GM23338 (cell line): ENCODE measurements around the gene TMEM209.

Experiments used
- CREB1 ChIP-seq: fragments of 250-450 bp; sonication (Bioruptor Pico); IDR thresholded peaks from 2 replicates; pipeline ENCODE4 v1.5.0; 2020; ENCODE audit warnings: low read depth, mild to moderate bottlenecking, moderate library complexity
- EZH2 ChIP-seq: fragments of 200-600 bp; sonication (generic); IDR thresholded peaks from one replicate; pipeline ENCODE4 v1.8.0; 2017; ENCODE audit warnings: antibody characterized with exemption, mild to moderate bottlenecking, low read depth; ENCODE audit not compliant: unreplicated experiment
- EZH2phosphoT487 ChIP-seq: fragments of 200-600 bp; sonication (generic); IDR thresholded peaks from one replicate; pipeline ENCODE4 v1.8.1; 2018; ENCODE audit warnings: antibody characterized with exemption; ENCODE audit not compliant: unreplicated experiment
- POLR2AphosphoS5 ChIP-seq: IDR thresholded peaks from 2 replicates; pipeline ENCODE4 v1.6.1; 2016; ENCODE audit warnings: antibody characterized with exemption, low read depth
- ZNF331 ChIP-seq: fragments of 250-450 bp; sonication (Bioruptor Pico); IDR thresholded peaks from 2 replicates; pipeline ENCODE4 v1.5.0; 2020; ENCODE audit warnings: low read depth, mild to moderate bottlenecking, moderate library complexity
- TF ChIP-seq, protein P1 (sequence below), 2 experiments: fragments of 200-600 bp in 1 of 2; sonication (generic) in 1 of 2; conservative IDR thresholded peaks; 2 replicates each; pipeline versions ENCODE4 v1.5.1 to v1.6.1; 2016 to 2017; ENCODE audit warnings: antibody characterized with exemption in 2 of 2, low read depth in 2 of 2, mild to moderate bottlenecking in 2 of 2, moderate library complexity in 1 of 2
- TF ChIP-seq, protein P2 (sequence below): IDR thresholded peaks from one replicate; pipeline ENCODE4 v1.6.1; 2018; ENCODE audit warnings: antibody characterized with exemption; ENCODE audit not compliant: unreplicated experiment
- TF ChIP-seq, protein P3 (sequence below): IDR thresholded peaks from 2 replicates; pipeline ENCODE4 v1.6.1; 2016; ENCODE audit warnings: antibody characterized with exemption

DNA sequence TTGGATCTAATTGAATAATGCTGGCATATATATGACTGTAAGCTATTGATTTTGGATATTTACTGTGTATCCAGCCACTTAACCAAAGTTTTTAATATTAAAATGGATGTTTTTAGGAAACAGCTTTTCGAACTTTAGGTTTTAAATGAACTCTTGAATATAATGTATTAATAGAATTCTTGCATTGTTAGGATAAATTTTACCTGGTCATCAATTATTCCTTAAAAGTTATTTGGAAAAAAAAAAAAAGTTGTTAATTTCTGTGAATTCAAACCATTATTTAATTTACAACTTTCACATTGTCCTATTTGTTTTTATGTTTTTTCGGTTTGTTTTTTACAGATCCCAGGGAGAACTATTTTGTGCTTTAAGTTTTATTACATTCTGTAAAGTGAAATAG, 9.8 kb downstream of the TMEM209 start:
- TF ChIP-seq, protein P1, sequence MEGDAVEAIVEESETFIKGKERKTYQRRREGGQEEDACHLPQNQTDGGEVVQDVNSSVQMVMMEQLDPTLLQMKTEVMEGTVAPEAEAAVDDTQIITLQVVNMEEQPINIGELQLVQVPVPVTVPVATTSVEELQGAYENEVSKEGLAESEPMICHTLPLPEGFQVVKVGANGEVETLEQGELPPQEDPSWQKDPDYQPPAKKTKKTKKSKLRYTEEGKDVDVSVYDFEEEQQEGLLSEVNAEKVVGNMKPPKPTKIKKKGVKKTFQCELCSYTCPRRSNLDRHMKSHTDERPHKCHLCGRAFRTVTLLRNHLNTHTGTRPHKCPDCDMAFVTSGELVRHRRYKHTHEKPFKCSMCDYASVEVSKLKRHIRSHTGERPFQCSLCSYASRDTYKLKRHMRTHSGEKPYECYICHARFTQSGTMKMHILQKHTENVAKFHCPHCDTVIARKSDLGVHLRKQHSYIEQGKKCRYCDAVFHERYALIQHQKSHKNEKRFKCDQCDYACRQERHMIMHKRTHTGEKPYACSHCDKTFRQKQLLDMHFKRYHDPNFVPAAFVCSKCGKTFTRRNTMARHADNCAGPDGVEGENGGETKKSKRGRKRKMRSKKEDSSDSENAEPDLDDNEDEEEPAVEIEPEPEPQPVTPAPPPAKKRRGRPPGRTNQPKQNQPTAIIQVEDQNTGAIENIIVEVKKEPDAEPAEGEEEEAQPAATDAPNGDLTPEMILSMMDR (conservative IDR thresholded peaks at IDR 0.05; ENCODE audit: low read depth in 2 of 2): no peak
- TF ChIP-seq EZH2: no peak
- TF ChIP-seq, protein P2, sequence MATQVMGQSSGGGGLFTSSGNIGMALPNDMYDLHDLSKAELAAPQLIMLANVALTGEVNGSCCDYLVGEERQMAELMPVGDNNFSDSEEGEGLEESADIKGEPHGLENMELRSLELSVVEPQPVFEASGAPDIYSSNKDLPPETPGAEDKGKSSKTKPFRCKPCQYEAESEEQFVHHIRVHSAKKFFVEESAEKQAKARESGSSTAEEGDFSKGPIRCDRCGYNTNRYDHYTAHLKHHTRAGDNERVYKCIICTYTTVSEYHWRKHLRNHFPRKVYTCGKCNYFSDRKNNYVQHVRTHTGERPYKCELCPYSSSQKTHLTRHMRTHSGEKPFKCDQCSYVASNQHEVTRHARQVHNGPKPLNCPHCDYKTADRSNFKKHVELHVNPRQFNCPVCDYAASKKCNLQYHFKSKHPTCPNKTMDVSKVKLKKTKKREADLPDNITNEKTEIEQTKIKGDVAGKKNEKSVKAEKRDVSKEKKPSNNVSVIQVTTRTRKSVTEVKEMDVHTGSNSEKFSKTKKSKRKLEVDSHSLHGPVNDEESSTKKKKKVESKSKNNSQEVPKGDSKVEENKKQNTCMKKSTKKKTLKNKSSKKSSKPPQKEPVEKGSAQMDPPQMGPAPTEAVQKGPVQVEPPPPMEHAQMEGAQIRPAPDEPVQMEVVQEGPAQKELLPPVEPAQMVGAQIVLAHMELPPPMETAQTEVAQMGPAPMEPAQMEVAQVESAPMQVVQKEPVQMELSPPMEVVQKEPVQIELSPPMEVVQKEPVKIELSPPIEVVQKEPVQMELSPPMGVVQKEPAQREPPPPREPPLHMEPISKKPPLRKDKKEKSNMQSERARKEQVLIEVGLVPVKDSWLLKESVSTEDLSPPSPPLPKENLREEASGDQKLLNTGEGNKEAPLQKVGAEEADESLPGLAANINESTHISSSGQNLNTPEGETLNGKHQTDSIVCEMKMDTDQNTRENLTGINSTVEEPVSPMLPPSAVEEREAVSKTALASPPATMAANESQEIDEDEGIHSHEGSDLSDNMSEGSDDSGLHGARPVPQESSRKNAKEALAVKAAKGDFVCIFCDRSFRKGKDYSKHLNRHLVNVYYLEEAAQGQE: no peak
- TF ChIP-seq, protein P3, sequence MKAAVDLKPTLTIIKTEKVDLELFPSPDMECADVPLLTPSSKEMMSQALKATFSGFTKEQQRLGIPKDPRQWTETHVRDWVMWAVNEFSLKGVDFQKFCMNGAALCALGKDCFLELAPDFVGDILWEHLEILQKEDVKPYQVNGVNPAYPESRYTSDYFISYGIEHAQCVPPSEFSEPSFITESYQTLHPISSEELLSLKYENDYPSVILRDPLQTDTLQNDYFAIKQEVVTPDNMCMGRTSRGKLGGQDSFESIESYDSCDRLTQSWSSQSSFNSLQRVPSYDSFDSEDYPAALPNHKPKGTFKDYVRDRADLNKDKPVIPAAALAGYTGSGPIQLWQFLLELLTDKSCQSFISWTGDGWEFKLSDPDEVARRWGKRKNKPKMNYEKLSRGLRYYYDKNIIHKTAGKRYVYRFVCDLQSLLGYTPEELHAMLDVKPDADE: no peak
- TF ChIP-seq ZNF331 (CRISPR knock-in tag): no peak
- no peak for TF ChIP-seq EZH2phosphoT487
- no peak for TF ChIP-seq POLR2AphosphoS5
- no peak for TF ChIP-seq CREB1 (CRISPR knock-in tag)
